WTC11 (cell line): ENCODE data around the gene FBXW2. TPM values are rescaled to one million over a fixed set of nuclear protein-coding genes. Genes with fewer than 3 reads are reported as not detected.
A peak's percentile ranks its signal among the peaks of the same experiment; 100 is the strongest.

Source experiments
- ATAC-seq: fragments of 200-7000 bp; cut with Tn5 transposase; 2 replicates; pipeline ENCODE4 v1.10.0; 2021; ENCODE audit warnings: mild to moderate bottlenecking, moderate library complexity
- CTCF ChIA-PET: fragments of 300-600 bp; sonication (Branson Sonifier 250); formaldehyde crosslinking; loops from one replicate; lab custom pipeline; 2021; ENCODE audit warnings: antibody characterized with exemption; lab: Charles Lee
- POLR2A ChIA-PET: fragments of 350-600 bp; sonication (Branson Sonifier 250); formaldehyde crosslinking; loops from one replicate; lab custom pipeline; 2021; ENCODE audit warnings: antibody characterized with exemption; lab: Charles Lee
- DNase-seq: peaks from one replicate; pipeline ENCODE4 v3.0.0; 2021; ENCODE audit warnings: low spot score
- H3K27ac Mint-ChIP-seq: 2 replicates; pipeline ENCODE4 v1.8.0; 2021; ENCODE audit warnings: mixed read lengths
- H3K27me3 Mint-ChIP-seq: 2 replicates; pipeline ENCODE4 v1.8.0; 2021; ENCODE audit warnings: low read depth, mild to moderate bottlenecking, moderate library complexity, mixed read lengths
- H3K36me3 Mint-ChIP-seq: 2 replicates; pipeline ENCODE4 v1.8.0; 2021; ENCODE audit warnings: mixed read lengths
- H3K4me1 Mint-ChIP-seq: 2 replicates; pipeline ENCODE4 v1.8.0; 2022; ENCODE audit warnings: mixed read lengths
- H3K4me3 Mint-ChIP-seq: 2 replicates; pipeline ENCODE4 v1.8.0; 2021; ENCODE audit warnings: mild to moderate bottlenecking, moderate library complexity, mixed read lengths
- H3K9me3 Mint-ChIP-seq: 2 replicates; pipeline ENCODE4 v1.8.0; 2021; ENCODE audit warnings: mixed read lengths
- CREM ChIP-seq: sonication (generic); formaldehyde crosslinking; IDR thresholded peaks from 2 replicates; pipeline ENCODE4 v1.8.1; 2022; ENCODE audit warnings: mild to moderate bottlenecking, missing genetic modification reagents, moderate library complexity
- CTCF ChIP-seq: fragments of 200-600 bp; IDR thresholded peaks from 2 replicates; pipeline ENCODE4 v1.8.0; 2022; ENCODE audit warnings: antibody characterized with exemption
- ELF4 ChIP-seq: sonication (generic); formaldehyde crosslinking; IDR thresholded peaks from 2 replicates; pipeline ENCODE4 v1.8.1; 2022; ENCODE audit warnings: low read depth, mild to moderate bottlenecking, moderate library complexity, missing genetic modification reagents
- GTF2I ChIP-seq: fragments of 250-450 bp; sonication (Bioruptor Pico); conservative IDR thresholded peaks from 2 replicates; pipeline ENCODE4 v1.4.0; 2021; ENCODE audit warnings: mild to moderate bottlenecking
- HMGXB4 ChIP-seq: sonication (generic); formaldehyde crosslinking; IDR thresholded peaks from 2 replicates; pipeline ENCODE4 v1.8.1; 2023; ENCODE audit warnings: mild to moderate bottlenecking, moderate library complexity, missing genetic modification reagents
- IRF2 ChIP-seq: sonication (generic); formaldehyde crosslinking; IDR thresholded peaks from 2 replicates; pipeline ENCODE4 v1.8.0; 2022; ENCODE audit warnings: low read depth, missing genetic modification reagents, borderline replicate concordance
- JUN ChIP-seq: sonication (generic); formaldehyde crosslinking; IDR thresholded peaks from 2 replicates; pipeline ENCODE4 v1.8.0; 2023; ENCODE audit warnings: mild to moderate bottlenecking, missing genetic modification reagents
- KAT7 ChIP-seq: sonication (generic); formaldehyde crosslinking; IDR thresholded peaks from 2 replicates; pipeline ENCODE4 v1.8.1; 2023; ENCODE audit warnings: missing genetic modification reagents, mild to moderate bottlenecking, borderline replicate concordance
- OVOL2 ChIP-seq: fragments of 250-450 bp; sonication (Bioruptor Pico); IDR thresholded peaks from 2 replicates; pipeline ENCODE4 v1.9.0; 2021; ENCODE audit warnings: mild to moderate bottlenecking, borderline replicate concordance
- PREB ChIP-seq: sonication (generic); formaldehyde crosslinking; IDR thresholded peaks from 2 replicates; pipeline ENCODE4 v1.8.1; 2022; ENCODE audit warnings: mild to moderate bottlenecking, missing genetic modification reagents, moderate library complexity, borderline replicate concordance
- TCF7 ChIP-seq: sonication (generic); formaldehyde crosslinking; IDR thresholded peaks from 2 replicates; pipeline ENCODE4 v1.8.0; 2022; ENCODE audit warnings: mild to moderate bottlenecking, low read depth, missing genetic modification reagents, moderate library complexity
- TP53 ChIP-seq: sonication (generic); formaldehyde crosslinking; IDR thresholded peaks from 2 replicates; pipeline ENCODE4 v1.8.1; 2023; ENCODE audit warnings: mild to moderate bottlenecking, missing genetic modification reagents
- ZBTB43 ChIP-seq: sonication (generic); formaldehyde crosslinking; IDR thresholded peaks from 2 replicates; pipeline ENCODE4 v1.8.1; 2023; ENCODE audit warnings: mild to moderate bottlenecking, missing genetic modification reagents
- ZNF263 ChIP-seq: sonication (generic); formaldehyde crosslinking; IDR thresholded peaks from 2 replicates; pipeline ENCODE4 v1.8.1; 2022; ENCODE audit warnings: low read depth, mild to moderate bottlenecking, moderate library complexity, missing genetic modification reagents
- ZNF425 ChIP-seq: fragments of 250-450 bp; sonication (Bioruptor Pico); conservative IDR thresholded peaks from 2 replicates; pipeline ENCODE4 v1.9.0; 2021; ENCODE audit warnings: mild to moderate bottlenecking
- total RNA-seq: library from RNA; stranded (reverse); gene quantifications from 3 replicates; pipeline ENCODE4 v1.2.3, GENCODE V29; 2021
- TF ChIP-seq, protein P1 (sequence below): sonication (generic); formaldehyde crosslinking; IDR thresholded peaks from 2 replicates; pipeline ENCODE4 v1.8.0; 2022; ENCODE audit warnings: missing genetic modification reagents

FBXW2 gene
- total RNA-seq, 1 experiment from 2014 or later, result 59.8 TPM

- Mint-ChIP-seq H3K36me3 (peaks cover 25% of the 10 kb centered on the region), H3K4me3 (0 out of 2 replicates have a peak overlapping the region, but pooled peaks have one; percentile 97)
- TF ChIP-seq TCF7 (CRISPR knock-in tag) (no peak), CTCF (no peak), ZBTB43 (CRISPR knock-in tag) (no peak), CREM (CRISPR knock-in tag) (no peak), ELF4 (CRISPR knock-in tag) (no peak), PREB (CRISPR knock-in tag) (no peak), ZNF425 (no peak), IRF2 (CRISPR knock-in tag) (no peak), OVOL2 (CRISPR knock-in tag) (no peak), GTF2I (CRISPR knock-in tag) (no peak), HMGXB4 (no peak), TP53 (CRISPR knock-in tag) (no peak), ZNF263 (CRISPR knock-in tag) (no peak), JUN (CRISPR knock-in tag) (no peak), KAT7 (CRISPR knock-in tag) (no peak)
- TF ChIP-seq, protein P1, sequence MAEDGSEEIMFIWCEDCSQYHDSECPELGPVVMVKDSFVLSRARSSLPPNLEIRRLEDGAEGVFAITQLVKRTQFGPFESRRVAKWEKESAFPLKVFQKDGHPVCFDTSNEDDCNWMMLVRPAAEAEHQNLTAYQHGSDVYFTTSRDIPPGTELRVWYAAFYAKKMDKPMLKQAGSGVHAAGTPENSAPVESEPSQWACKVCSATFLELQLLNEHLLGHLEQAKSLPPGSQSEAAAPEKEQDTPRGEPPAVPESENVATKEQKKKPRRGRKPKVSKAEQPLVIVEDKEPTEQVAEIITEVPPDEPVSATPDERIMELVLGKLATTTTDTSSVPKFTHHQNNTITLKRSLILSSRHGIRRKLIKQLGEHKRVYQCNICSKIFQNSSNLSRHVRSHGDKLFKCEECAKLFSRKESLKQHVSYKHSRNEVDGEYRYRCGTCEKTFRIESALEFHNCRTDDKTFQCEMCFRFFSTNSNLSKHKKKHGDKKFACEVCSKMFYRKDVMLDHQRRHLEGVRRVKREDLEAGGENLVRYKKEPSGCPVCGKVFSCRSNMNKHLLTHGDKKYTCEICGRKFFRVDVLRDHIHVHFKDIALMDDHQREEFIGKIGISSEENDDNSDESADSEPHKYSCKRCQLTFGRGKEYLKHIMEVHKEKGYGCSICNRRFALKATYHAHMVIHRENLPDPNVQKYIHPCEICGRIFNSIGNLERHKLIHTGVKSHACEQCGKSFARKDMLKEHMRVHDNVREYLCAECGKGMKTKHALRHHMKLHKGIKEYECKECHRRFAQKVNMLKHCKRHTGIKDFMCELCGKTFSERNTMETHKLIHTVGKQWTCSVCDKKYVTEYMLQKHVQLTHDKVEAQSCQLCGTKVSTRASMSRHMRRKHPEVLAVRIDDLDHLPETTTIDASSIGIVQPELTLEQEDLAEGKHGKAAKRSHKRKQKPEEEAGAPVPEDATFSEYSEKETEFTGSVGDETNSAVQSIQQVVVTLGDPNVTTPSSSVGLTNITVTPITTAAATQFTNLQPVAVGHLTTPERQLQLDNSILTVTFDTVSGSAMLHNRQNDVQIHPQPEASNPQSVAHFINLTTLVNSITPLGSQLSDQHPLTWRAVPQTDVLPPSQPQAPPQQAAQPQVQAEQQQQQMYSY (CRISPR knock-in tag), result no peak
- TF ChIP-seq, all 79 proteins: peak for 0
- Mint-ChIP-seq H3K4me1 (peaks cover 15% of the 10 kb centered on the region), H3K9me3 (no peaks in the 10 kb centered on the region), H3K27ac (no peak overlapping the region), H3K27me3 (no peaks in the 10 kb centered on the region)
- ChIA-PET POLR2A (no interaction called here), CTCF (no interaction called here)
- DNase-seq (no peak), ATAC-seq (no peak)
Observed at GRCh38 chr9:120791161-120791560, 2.1 kb downstream of the FBXW2 start.
